GM21737 (cell line): ENCODE data around the gene ACAN.

Source experiments
- ATAC-seq: cut with Tn5 transposase; IDR thresholded peaks from one replicate; pipeline ENCODE4 v1.9.1; 2021; ENCODE audit warnings: mild to moderate bottlenecking, moderate library complexity; ENCODE audit not compliant: unreplicated experiment

ACAN gene

GRCh38 chr15:88900982-88901418 is 97.8 kb downstream of the ACAN start:
- ATAC-seq: no peak

- no peak for ATAC-seq
Observed at GRCh38 chr15:88901508-88902220, 98.4 kb downstream of the ACAN start.

GRCh38 chr15:88902221-88902835 is 99.1 kb downstream of the ACAN start:
- ATAC-seq: no peak

- no peak for ATAC-seq
Observed at GRCh38 chr15:88902846-88903245, 99.6 kb downstream of the ACAN start.

GRCh38 chr15:88904257-88904623 is 101.0 kb downstream of the ACAN start:
- ATAC-seq: no peak

- ATAC-seq: peak; percentile 81
Observed at GRCh38 chr15:88904624-88905327, 101.5 kb downstream of the ACAN start.

- ATAC-seq: no peak
Observed at GRCh38 chr15:88905576-88905975, 102.3 kb downstream of the ACAN start.

- ATAC-seq: no peak
Observed at GRCh38 chr15:88906130-88906529, 102.9 kb downstream of the ACAN start.

GRCh38 chr15:88906551-88906950 is 103.3 kb downstream of the ACAN start:
- no peak for ATAC-seq

- no peak for ATAC-seq
Observed at GRCh38 chr15:88907111-88907510, 103.9 kb downstream of the ACAN start.

- ATAC-seq: no peak
Observed at GRCh38 chr15:88908123-88908522, 104.9 kb downstream of the ACAN start.

GRCh38 chr15:88908697-88909621 is 105.7 kb downstream of the ACAN start:
- no peak for ATAC-seq

GRCh38 chr15:88909956-88910831 is 107.0 kb downstream of the ACAN start:
- no peak for ATAC-seq

- no peak for ATAC-seq
Observed at GRCh38 chr15:88911766-88912118, 108.5 kb downstream of the ACAN start.

- no peak for ATAC-seq
Observed at GRCh38 chr15:88912500-88912921, 109.3 kb downstream of the ACAN start.

GRCh38 chr15:88913017-88913849 is 110.0 kb downstream of the ACAN start, which contains the start of gene MFGE8:
Gene MFGE8, minus strand, starts transcription at chr15:88913379. Its CDS starts 60 bp downstream, at chr15:88913319.
- peak; percentile 84 for ATAC-seq

GRCh38 chr15:88913850-88914169 is 110.6 kb downstream of the ACAN start:
- ATAC-seq: no peak

- ATAC-seq: no peak
Observed at GRCh38 chr15:88915354-88915753, 112.1 kb downstream of the ACAN start.

GRCh38 chr15:88917760-88918159 is 114.5 kb downstream of the ACAN start:
- no peak for ATAC-seq
